ENCODE data around the gene SLC5A10.
"Not testable (repeated sequence)": the region's sequence is repeated elsewhere in the genome, so short reads cannot be mapped to it uniquely, and the experiment has no call there.

Gene SLC5A10

GRCh38 chr17:19021011-19021621 lies 69.2 kb downstream of the SLC5A10 start:
- not testable (repeated sequence) for H3K27me3 Mint-ChIP-seq, DNase-seq, H3K9me3 Mint-ChIP-seq, H3K4me3 Mint-ChIP-seq, ATAC-seq
- H3K4me1 Mint-ChIP-seq = peaks cover 46% of the 10 kb centered on the region
- H3K27ac Mint-ChIP-seq = peak overlapping the region in 1 of 2 donors; percentile 93

- no peak for DNase-seq
- ATAC-seq = no peak
- H3K4me1 Mint-ChIP-seq = peaks cover 45% of the 10 kb centered on the region
- no peaks in the 10 kb centered on the region for H3K9me3 Mint-ChIP-seq
- no peaks in the 10 kb centered on the region for H3K27me3 Mint-ChIP-seq
- H3K4me3 Mint-ChIP-seq = no peak overlapping the region
- no peak overlapping the region for H3K27ac Mint-ChIP-seq
Measured at GRCh38 chr17:19021622-19022083, 69.7 kb downstream of the SLC5A10 start.

GRCh38 chr17:19022128-19022527 lies 70.2 kb downstream of the SLC5A10 start:
- Mint-ChIP-seq H3K27me3 (no peaks in the 10 kb centered on the region), H3K4me1 (peaks cover 40% of the 10 kb centered on the region), H3K27ac (no peak overlapping the region), H3K4me3 (no peak overlapping the region), H3K9me3 (no peaks in the 10 kb centered on the region)
- no peak for DNase-seq
- no peak for ATAC-seq

- ATAC-seq (no peak), DNase-seq (no peak)
- H3K4me1 Mint-ChIP-seq = peaks cover 34% of the 10 kb centered on the region
- H3K27me3 Mint-ChIP-seq = no peaks in the 10 kb centered on the region
- no peaks in the 10 kb centered on the region for H3K9me3 Mint-ChIP-seq
- H3K27ac Mint-ChIP-seq = peak overlapping the region in 1 of 2 donors; percentile 64
- H3K4me3 Mint-ChIP-seq = no peak overlapping the region
Measured at GRCh38 chr17:19022747-19023146, 70.8 kb downstream of the SLC5A10 start.

- H3K4me3 Mint-ChIP-seq = no peak overlapping the region
- H3K27ac Mint-ChIP-seq = no peak overlapping the region
- H3K27me3 Mint-ChIP-seq = no peaks in the 10 kb centered on the region
- no peak for DNase-seq
- no peaks in the 10 kb centered on the region for H3K9me3 Mint-ChIP-seq
- peaks cover 33% of the 10 kb centered on the region for H3K4me1 Mint-ChIP-seq
- no peak for ATAC-seq
Measured at GRCh38 chr17:19023209-19023999, 71.4 kb downstream of the SLC5A10 start.

GRCh38 chr17:19024101-19025078 lies 72.4 kb downstream of the SLC5A10 start:
- Mint-ChIP-seq H3K27ac (peak overlapping the region; percentile 65 to 77), H3K4me3 (peak overlapping the region in 1 of 2 donors; percentile 32), H3K9me3 (no peaks in the 10 kb centered on the region), H3K4me1 (peaks cover 27% of the 10 kb centered on the region), H3K27me3 (no peaks in the 10 kb centered on the region)
- DNase-seq (no peak), ATAC-seq (peak; percentile 59)

- H3K4me1 Mint-ChIP-seq = peaks cover 16% of the 10 kb centered on the region
- ATAC-seq, H3K27me3 Mint-ChIP-seq, H3K9me3 Mint-ChIP-seq, H3K4me3 Mint-ChIP-seq, DNase-seq, H3K27ac Mint-ChIP-seq: not testable (repeated sequence)
Measured at GRCh38 chr17:19028671-19029070, 76.7 kb downstream of the SLC5A10 start.

- H3K27me3 Mint-ChIP-seq, H3K27ac Mint-ChIP-seq, H3K9me3 Mint-ChIP-seq, H3K4me1 Mint-ChIP-seq, ATAC-seq, DNase-seq, H3K4me3 Mint-ChIP-seq: not testable (repeated sequence)
Measured at GRCh38 chr17:19029740-19030139, 77.8 kb downstream of the SLC5A10 start.

- not testable (repeated sequence) for H3K27ac Mint-ChIP-seq, H3K9me3 Mint-ChIP-seq, ATAC-seq, DNase-seq, H3K4me3 Mint-ChIP-seq, H3K27me3 Mint-ChIP-seq, H3K4me1 Mint-ChIP-seq
Measured at GRCh38 chr17:19030771-19031449, 78.9 kb downstream of the SLC5A10 start.

GRCh38 chr17:19031729-19032128 lies 79.8 kb downstream of the SLC5A10 start:
- not testable (repeated sequence) for H3K9me3 Mint-ChIP-seq, H3K4me3 Mint-ChIP-seq, H3K27me3 Mint-ChIP-seq, H3K27ac Mint-ChIP-seq, H3K4me1 Mint-ChIP-seq
- peak; percentile 81 for ATAC-seq
- peak in 1 of 2 donors; percentile 45 for DNase-seq

GRCh38 chr17:19032377-19032988 lies 80.5 kb downstream of the SLC5A10 start:
- not testable (repeated sequence) for H3K4me3 Mint-ChIP-seq, H3K27me3 Mint-ChIP-seq, H3K27ac Mint-ChIP-seq, H3K9me3 Mint-ChIP-seq, H3K4me1 Mint-ChIP-seq, DNase-seq
- ATAC-seq = peak; percentile 89

GRCh38 chr17:19036186-19036585 lies 84.2 kb downstream of the SLC5A10 start:
- not testable (repeated sequence) for H3K4me1 Mint-ChIP-seq, DNase-seq, H3K27ac Mint-ChIP-seq, ATAC-seq, H3K27me3 Mint-ChIP-seq, H3K4me3 Mint-ChIP-seq, H3K9me3 Mint-ChIP-seq

GRCh38 chr17:19037547-19037946 lies 85.6 kb downstream of the SLC5A10 start:
- not testable (repeated sequence) for H3K9me3 Mint-ChIP-seq, ATAC-seq, H3K4me1 Mint-ChIP-seq, H3K4me3 Mint-ChIP-seq, H3K27me3 Mint-ChIP-seq, H3K27ac Mint-ChIP-seq, DNase-seq

GRCh38 chr17:19038007-19038406 lies 86.0 kb downstream of the SLC5A10 start:
- peak; percentile 25 for ATAC-seq
- not testable (repeated sequence) for H3K27ac Mint-ChIP-seq, H3K4me1 Mint-ChIP-seq, DNase-seq, H3K27me3 Mint-ChIP-seq, H3K9me3 Mint-ChIP-seq, H3K4me3 Mint-ChIP-seq

GRCh38 chr17:19038730-19039129 lies 86.8 kb downstream of the SLC5A10 start:
- not testable (repeated sequence) for H3K4me1 Mint-ChIP-seq, H3K27me3 Mint-ChIP-seq, H3K4me3 Mint-ChIP-seq, H3K9me3 Mint-ChIP-seq, DNase-seq, H3K27ac Mint-ChIP-seq
- peak; percentile 56 for ATAC-seq
